K562 (cell line): Measurements from ENCODE around the gene SCAMP5. TPM values are rescaled to one million over a fixed set of nuclear protein-coding genes. Genes with fewer than 3 reads are reported as not detected.

Experiments
- ARID1B ChIP-seq: fragments of 450-650 bp; IDR thresholded peaks from 2 replicates; pipeline ENCODE4 v1.6.1; 2016; ENCODE audit warnings: antibody characterized with exemption, mild to moderate bottlenecking, inconsistent platforms
- ARID2 ChIP-seq: fragments of 450-650 bp; IDR thresholded peaks from 2 replicates; pipeline ENCODE4 v1.6.1; 2017; ENCODE audit warnings: antibody characterized with exemption, mild to moderate bottlenecking
- ATF3 ChIP-seq, 2 experiments: fragments of 450-650 bp in 1 of 2; sonication (generic) in 1 of 2; formaldehyde crosslinking in 1 of 2; IDR thresholded peaks in 1 of 2; conservative IDR thresholded peaks in 1 of 2; 2 replicates each; pipeline versions ENCODE4 v1.6.1 to v1.8.1; 2016 to 2023; ENCODE audit warnings: mild to moderate bottlenecking in 2 of 2, moderate library complexity in 2 of 2, inconsistent platforms in 1 of 2, missing genetic modification reagents in 1 of 2
- ATF7 ChIP-seq: fragments of 450-650 bp; IDR thresholded peaks from 2 replicates; pipeline ENCODE4 v1.7.1; 2014; ENCODE audit warnings: mild to moderate bottlenecking, moderate library complexity
- CCNT2 ChIP-seq: IDR thresholded peaks from 2 replicates; pipeline ENCODE4 v1.6.1; 2011; ENCODE audit warnings: borderline replicate concordance, low read depth, mild to moderate bottlenecking, moderate library complexity, mixed read lengths, low read length; ENCODE audit not compliant: insufficient read length; ENCODE audit errors: extremely low read depth
- COPS2 ChIP-seq: fragments of 450-650 bp; conservative IDR thresholded peaks from 2 replicates; pipeline ENCODE4 v1.6.1; 2016; ENCODE audit warnings: mild to moderate bottlenecking, moderate library complexity
- DEAF1 ChIP-seq: fragments of 450-650 bp; formaldehyde crosslinking; IDR thresholded peaks from 2 replicates; pipeline ENCODE4 v1.4.0; 2020; ENCODE audit warnings: mild to moderate bottlenecking, moderate library complexity
- FOSL1 ChIP-seq: fragments of 200-800 bp; sonication (Bioruptor generic); conservative IDR thresholded peaks from 2 replicates; pipeline ENCODE4 v1.6.1; 2016; ENCODE audit warnings: missing genetic modification characterization, missing compliant biosample characterization
- GABPA ChIP-seq: fragments of 200-800 bp; sonication (Bioruptor generic); conservative IDR thresholded peaks from 2 replicates; pipeline ENCODE4 v1.6.1; 2016; ENCODE audit warnings: low read depth, missing genetic modification characterization, missing compliant biosample characterization
- HCFC1 ChIP-seq: IDR thresholded peaks from 2 replicates; pipeline ENCODE4 v1.6.1; 2012; ENCODE audit warnings: low read depth, low read length, improper control_type of control experiment
- NFE2 ChIP-seq: IDR thresholded peaks from 2 replicates; pipeline ENCODE4 v1.6.1; 2014; ENCODE audit warnings: antibody characterized with exemption, low read depth
- NFE2L1 ChIP-seq: fragments of 450-650 bp; IDR thresholded peaks from 2 replicates; pipeline ENCODE4 v1.6.1; 2016; ENCODE audit warnings: missing genetic modification characterization, low read depth, mild to moderate bottlenecking, missing compliant biosample characterization, moderate library complexity, borderline replicate concordance
- PRDM10 ChIP-seq: fragments of 450-650 bp; IDR thresholded peaks from 2 replicates; pipeline ENCODE4 v1.6.1; 2018; ENCODE audit not compliant: partially characterized antibody
- SETDB1 ChIP-seq: IDR thresholded peaks from one replicate; pipeline ENCODE4 v1.6.1; 2012; ENCODE audit warnings: low read length, control low read depth, inconsistent platforms
- TCF3 ChIP-seq: sonication (generic); formaldehyde crosslinking; IDR thresholded peaks from 2 replicates; pipeline ENCODE4 v1.4.0; 2020; ENCODE audit warnings: mild to moderate bottlenecking, missing genetic modification reagents
- TFAP4 ChIP-seq: sonication (generic); formaldehyde crosslinking; IDR thresholded peaks from 2 replicates; pipeline ENCODE4 v1.8.0; 2022; ENCODE audit warnings: missing genetic modification reagents, mild to moderate bottlenecking, moderate library complexity, borderline replicate concordance
- ZC3H8 ChIP-seq: fragments of 450-650 bp; IDR thresholded peaks from 2 replicates; pipeline ENCODE4 v1.6.1; 2017
- ZNF311 ChIP-seq: fragments of 250-450 bp; sonication (Bioruptor Pico); IDR thresholded peaks from 2 replicates; pipeline ENCODE4 v1.4.0; 2020; ENCODE audit warnings: mild to moderate bottlenecking, moderate library complexity
- ZNF740 ChIP-seq, 3 experiments: fragments of 200-800 bp in 1 of 3; sonication (Bioruptor generic) in 1 of 3; sonication (generic) in 1 of 3; formaldehyde crosslinking in 1 of 3; IDR thresholded peaks; 2 replicates each; pipeline versions ENCODE4 v1.6.1 to v1.8.0; 2016 to 2022; ENCODE audit warnings: mild to moderate bottlenecking in 2 of 3, missing compliant biosample characterization in 2 of 3, missing genetic modification characterization in 2 of 3, missing genetic modification reagents in 1 of 3
- polyA plus RNA-seq, 8 experiments: library from polyadenylated mRNA; depleted of rRNA in 4 of 8; stranded (reverse) in 5 of 8; unstranded in 3 of 8; fragments of >200 nt; fragmentation: Nextera tagmentation in 2 of 8; fragmentation: Illumina TruSeq in 1 of 8; extraction: Ambion mirVana in 2 of 8; extraction: Trizol in 1 of 8; gene quantifications; 2 replicates each; pipeline versions ENCODE4 v1.2.1 to v1.2.3, GENCODE V29; 2011 to 2014; ENCODE audit warnings: inconsistent platforms in 1 of 8, missing spikeins in 1 of 8
- total RNA-seq, 7 experiments: library from RNA; depleted of rRNA in 6 of 7; stranded (reverse); fragments of >200 nt in 6 of 7; fragmentation: Illumina TruSeq in 2 of 7; extraction: Trizol in 2 of 7; gene quantifications; 2 replicates each; pipeline versions ENCODE4 v1.2.1 to v1.2.3, GENCODE V29; 2011 to 2021; ENCODE audit warnings: low replicate concordance in 1 of 7

The SCAMP5 gene
- total and polyA plus RNA-seq, 9 of the 15 experiments (the other 6 are each of a cell fraction or from before 2014, with no cell fraction given): 0.09 to 0.29 (median 0.19) TPM; not detected in 5

GRCh38 chr15:75067123-75067830 is 71.9 kb downstream of the SCAMP5 start (continued):
- TF ChIP-seq TFAP4: peak; percentile 40; the same call in 1 of the 2 replicates
- 0 out of 2 replicates have a peak, but pooled peaks have one; percentile 25 for TF ChIP-seq GABPA (tag)
- no peak for TF ChIP-seq ARID2
- peak; percentile 70 for TF ChIP-seq ATF3 (IDR thresholded peaks at IDR 0.05)
- no peak for TF ChIP-seq ATF3 (CRISPR knock-in tag; conservative IDR thresholded peaks at IDR 0.05)
- no peak for TF ChIP-seq HCFC1
- no peak for TF ChIP-seq SETDB1
- peak; percentile 48 for TF ChIP-seq ARID1B
- peak; percentile 70 for TF ChIP-seq TCF3
- no peak for TF ChIP-seq NFE2L1 (tag)
- TF ChIP-seq ZNF740 (CRISPR knock-in tag; IDR thresholded peaks at IDR 0.05): no peak
- TF ChIP-seq ZNF740 (tag; IDR thresholded peaks at IDR 0.05): no peak
- TF ChIP-seq COPS2: no peak
- TF ChIP-seq FOSL1 (tag): peak; percentile 55; the same call in 1 of the 2 replicates
- no peak for TF ChIP-seq PRDM10
- TF ChIP-seq ATF7: peak; percentile 73
- TF ChIP-seq DEAF1 (CRISPR knock-in tag): no peak
- TF ChIP-seq CCNT2: no peak
- TF ChIP-seq ZC3H8: no peak
- TF ChIP-seq NFE2: 0 out of 2 replicates have a peak, but pooled peaks have one; percentile 2
- TF ChIP-seq ZNF311: no peak
